22Rv1 (cell line): ENCODE results near the gene ZNF362.

Experiments
- CTCF ChIP-seq: fragments of 450-650 bp; IDR thresholded peaks from 2 replicates; pipeline ENCODE4 v1.5.1; 2017; ENCODE audit warnings: mild to moderate bottlenecking
- ZFX ChIP-seq: fragments of 450-650 bp; IDR thresholded peaks from 2 replicates; pipeline ENCODE4 v1.6.1; 2017; ENCODE audit warnings: antibody characterized with exemption, borderline replicate concordance

GRCh38 chr1:33300673-33301072 is 44.4 kb downstream of the ZNF362 start:
- TF ChIP-seq CTCF (no peak), ZFX (no peak)
